Measurements from ENCODE around the gene TP53I11.

DNA sequence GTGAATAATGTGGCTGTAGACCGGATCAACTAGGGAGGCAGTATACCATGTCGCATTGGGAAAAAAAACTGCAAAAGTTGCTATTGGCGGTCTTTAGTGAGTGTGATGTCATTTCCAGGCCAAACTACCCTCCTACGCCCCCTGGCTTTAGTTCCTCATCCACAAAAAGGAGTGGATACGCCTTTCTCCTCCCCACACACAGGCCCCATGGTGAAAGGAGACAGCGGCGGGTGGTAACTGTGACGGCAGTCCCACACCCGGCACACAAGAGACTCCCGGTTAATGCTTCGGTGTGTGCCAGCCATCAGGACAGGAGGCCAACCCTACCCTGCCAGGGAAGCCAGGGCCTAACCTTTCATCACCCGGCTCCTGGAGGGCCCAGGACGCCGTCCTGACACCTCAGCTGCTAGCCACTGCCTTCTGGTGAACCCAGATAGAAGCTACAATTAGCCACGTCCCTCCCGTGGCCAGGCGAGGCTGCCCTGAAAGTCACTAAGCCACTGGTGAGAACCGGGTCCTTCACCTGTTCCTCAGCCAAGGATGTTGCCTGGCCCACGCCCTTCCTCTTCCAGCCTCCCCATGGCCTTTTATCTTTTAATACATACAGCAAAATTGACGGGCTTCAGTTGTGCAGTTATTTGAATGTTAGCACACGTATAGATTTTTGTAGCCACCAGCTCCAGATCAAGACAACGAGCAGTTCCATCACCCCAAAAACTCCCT, 10.8 kb downstream of the TP53I11 start:
- TF ChIP-seq, protein P1, sequence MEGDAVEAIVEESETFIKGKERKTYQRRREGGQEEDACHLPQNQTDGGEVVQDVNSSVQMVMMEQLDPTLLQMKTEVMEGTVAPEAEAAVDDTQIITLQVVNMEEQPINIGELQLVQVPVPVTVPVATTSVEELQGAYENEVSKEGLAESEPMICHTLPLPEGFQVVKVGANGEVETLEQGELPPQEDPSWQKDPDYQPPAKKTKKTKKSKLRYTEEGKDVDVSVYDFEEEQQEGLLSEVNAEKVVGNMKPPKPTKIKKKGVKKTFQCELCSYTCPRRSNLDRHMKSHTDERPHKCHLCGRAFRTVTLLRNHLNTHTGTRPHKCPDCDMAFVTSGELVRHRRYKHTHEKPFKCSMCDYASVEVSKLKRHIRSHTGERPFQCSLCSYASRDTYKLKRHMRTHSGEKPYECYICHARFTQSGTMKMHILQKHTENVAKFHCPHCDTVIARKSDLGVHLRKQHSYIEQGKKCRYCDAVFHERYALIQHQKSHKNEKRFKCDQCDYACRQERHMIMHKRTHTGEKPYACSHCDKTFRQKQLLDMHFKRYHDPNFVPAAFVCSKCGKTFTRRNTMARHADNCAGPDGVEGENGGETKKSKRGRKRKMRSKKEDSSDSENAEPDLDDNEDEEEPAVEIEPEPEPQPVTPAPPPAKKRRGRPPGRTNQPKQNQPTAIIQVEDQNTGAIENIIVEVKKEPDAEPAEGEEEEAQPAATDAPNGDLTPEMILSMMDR (conservative IDR thresholded peaks at IDR 0.05): no peak
- TF ChIP-seq ZFX (IDR thresholded peaks at IDR 0.05): no peak

All from C4-2B (cell line).